Skeletal muscle cell (primary cell): ENCODE results near the gene SIAH3.
"Not testable (repeated sequence)": the region's sequence is repeated elsewhere in the genome, so short reads cannot be mapped to it uniquely, and the experiment has no call there.

Source experiments
- DNase-seq: peaks from one replicate; pipeline ENCODE4 v3.0.0-alpha.2; 2010; ENCODE audit warnings: low read depth
- H3K4me3 ChIP-seq: 2 replicates; pipeline ENCODE4 v1.5.1; 2011; ENCODE audit warnings: low read depth, mild to moderate bottlenecking, control low read depth, low read length, moderate library complexity

Gene SIAH3

GRCh38 chr13:45851171-45851921 lies at the start of gene SIAH3:
SIAH3 (minus strand) TSS chr13:45851753; CDS start chr13:45851629, 124 bp downstream.
- no peak for DNase-seq
- peak within 1 kb of the TSS; percentile 44 for H3K4me3 ChIP-seq

GRCh38 chr13:45899406-45899805 lies 47.9 kb upstream of the SIAH3 start:
- no peak for DNase-seq
- H3K4me3 ChIP-seq: no peak overlapping the region

- no peak for DNase-seq
- H3K4me3 ChIP-seq: no peak overlapping the region
These were observed 46.0 kb upstream of the SIAH3 start for GRCh38 chr13:45897562-45897961.

DNA sequence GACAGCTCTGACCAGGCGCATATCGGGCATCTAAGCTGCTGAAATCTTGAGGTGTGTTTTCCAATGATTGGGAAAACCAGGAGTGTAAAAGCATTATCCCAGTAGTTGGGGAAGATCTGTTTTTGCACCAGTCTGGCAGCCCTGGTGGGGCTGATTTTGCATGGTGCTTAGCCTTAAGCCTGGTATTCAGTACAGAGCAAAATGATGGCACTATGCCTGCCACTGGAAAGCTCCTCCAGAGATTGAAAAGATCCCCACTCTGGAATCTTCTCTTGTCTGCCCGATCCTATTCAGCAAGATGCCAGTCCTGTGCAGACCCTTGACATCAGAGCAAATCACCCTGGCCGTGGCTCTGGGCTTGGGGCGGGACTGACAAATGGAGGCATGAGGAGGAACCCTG lies 44.7 kb upstream of the SIAH3 start:
- DNase-seq: no peak
- H3K4me3 ChIP-seq: no peak overlapping the region

- DNase-seq: no peak
- no peak overlapping the region for H3K4me3 ChIP-seq
These were observed 44.3 kb upstream of the SIAH3 start for GRCh38 chr13:45895881-45896280.

- H3K4me3 ChIP-seq: no peak overlapping the region
- DNase-seq: no peak
These were observed 41.0 kb upstream of the SIAH3 start for GRCh38 chr13:45892513-45892912.

GRCh38 chr13:45889590-45890243 lies 38.2 kb upstream of the SIAH3 start:
- no peak overlapping the region for H3K4me3 ChIP-seq
- DNase-seq: no peak

DNA sequence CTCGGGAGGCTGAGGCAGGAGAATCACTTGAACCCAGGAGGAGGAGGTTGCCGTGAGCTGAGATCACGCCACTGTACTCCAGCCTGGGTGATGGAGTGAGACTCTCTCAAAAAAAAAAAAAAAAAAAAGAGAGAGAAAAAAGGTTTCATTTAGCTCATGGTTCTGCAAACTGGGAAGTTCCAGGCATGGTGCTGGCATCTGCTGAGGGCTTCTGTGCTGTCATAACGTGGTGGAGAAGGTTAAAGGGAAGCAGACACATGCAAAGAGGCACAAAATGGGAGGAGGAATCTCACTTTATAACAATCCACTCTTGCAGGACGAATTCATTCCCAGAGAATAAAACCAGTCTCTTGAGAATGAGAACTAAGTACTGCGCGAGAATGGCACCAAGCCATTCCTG lies 34.9 kb upstream of the SIAH3 start:
- no peak overlapping the region for H3K4me3 ChIP-seq
- no peak for DNase-seq

DNA sequence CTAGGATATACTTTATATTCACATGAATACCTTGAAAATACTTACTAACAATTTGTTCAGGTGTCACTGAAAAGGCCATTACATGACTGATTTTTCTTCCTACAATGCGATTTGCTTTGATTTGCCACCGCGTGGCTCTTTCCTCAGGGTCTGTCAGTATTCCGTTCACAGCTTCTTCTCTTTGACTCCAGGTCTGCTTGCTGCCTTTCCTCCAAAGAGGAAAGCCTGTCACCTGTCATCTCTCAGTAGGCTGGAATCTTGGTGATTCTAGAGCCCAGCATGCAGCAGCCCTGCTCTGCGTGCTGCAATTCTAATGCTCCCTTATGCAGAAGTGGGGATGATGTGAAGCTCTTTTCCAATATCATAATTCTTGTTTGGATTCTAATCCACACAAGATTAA lies 33.6 kb upstream of the SIAH3 start:
- no peak overlapping the region for H3K4me3 ChIP-seq
- no peak for DNase-seq

- no peak for DNase-seq
- H3K4me3 ChIP-seq: no peak overlapping the region
These were observed 31.1 kb upstream of the SIAH3 start for GRCh38 chr13:45882626-45883025.

- H3K4me3 ChIP-seq: no peak overlapping the region
- no peak for DNase-seq
These were observed 29.8 kb upstream of the SIAH3 start for GRCh38 chr13:45881353-45881752.

GRCh38 chr13:45880242-45880641 lies 28.7 kb upstream of the SIAH3 start:
- no peak for DNase-seq

DNA sequence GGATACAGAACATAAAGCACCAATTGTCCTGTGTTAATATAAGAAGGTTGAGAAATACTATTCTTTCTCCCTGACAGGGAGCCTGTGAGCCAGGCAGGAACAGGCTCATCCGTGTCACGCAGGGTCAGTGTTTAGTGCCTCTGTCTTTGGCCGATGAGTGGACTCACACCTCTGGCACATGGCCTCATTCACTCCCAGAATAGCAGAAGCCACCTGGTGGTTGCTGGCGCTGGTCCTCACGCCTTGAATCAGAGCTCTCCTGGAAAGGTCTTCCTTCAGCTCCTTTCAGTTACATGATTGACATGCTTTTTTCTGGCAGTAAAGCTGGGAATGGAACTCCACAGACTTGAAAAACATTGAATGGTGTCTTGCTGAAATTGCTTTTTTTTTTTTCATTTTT lies 28.1 kb upstream of the SIAH3 start:
- no peak for DNase-seq
- no peak overlapping the region for H3K4me3 ChIP-seq

More at GRCh38 chr13:45880242-45880641, 28.7 kb upstream of the SIAH3 start:
- no peak overlapping the region for H3K4me3 ChIP-seq

GRCh38 chr13:45878966-45879365 lies 27.4 kb upstream of the SIAH3 start:
- no peak overlapping the region for H3K4me3 ChIP-seq
- no peak for DNase-seq

DNA sequence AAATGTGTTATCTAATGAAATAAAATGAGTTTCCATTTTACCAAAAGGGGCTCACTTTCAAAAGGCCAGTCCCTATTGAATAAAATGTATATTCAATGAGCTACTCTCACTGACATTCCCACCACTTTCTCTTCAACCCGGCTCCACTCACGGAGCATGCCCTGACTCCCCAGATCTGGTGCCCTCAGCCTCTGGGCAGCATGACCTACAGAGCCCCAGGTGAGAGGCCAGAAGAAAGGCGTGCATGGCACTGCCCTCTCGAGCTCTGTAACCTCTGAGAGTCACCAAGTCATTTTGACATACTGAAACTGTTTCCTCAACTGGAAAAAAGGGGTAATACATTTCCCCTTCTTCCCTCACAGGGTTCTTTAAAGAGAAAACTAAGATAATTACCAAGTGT lies 25.2 kb upstream of the SIAH3 start:
- H3K4me3 ChIP-seq: no peak overlapping the region
- DNase-seq: no peak

DNA sequence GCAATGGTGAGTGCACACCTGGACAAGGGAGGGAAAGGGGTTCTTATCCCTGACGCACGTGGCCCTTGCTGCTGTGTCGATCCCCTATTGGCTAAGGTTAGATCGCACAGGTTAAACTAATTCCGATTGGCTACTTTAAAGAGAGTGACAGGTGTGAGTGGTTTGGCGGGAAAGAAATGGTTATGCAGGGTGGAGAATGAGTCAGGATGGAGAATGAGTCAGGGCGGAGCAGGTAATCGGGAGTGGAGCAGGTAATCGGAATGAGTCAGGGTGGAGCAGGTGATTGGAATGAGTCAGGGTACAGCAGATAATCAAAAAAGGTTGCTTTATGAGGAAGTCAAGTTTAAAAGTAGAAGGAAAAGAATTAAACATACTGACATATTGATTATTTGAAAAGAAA lies 24.4 kb upstream of the SIAH3 start:
- no peak for DNase-seq
- H3K4me3 ChIP-seq: no peak overlapping the region

DNA sequence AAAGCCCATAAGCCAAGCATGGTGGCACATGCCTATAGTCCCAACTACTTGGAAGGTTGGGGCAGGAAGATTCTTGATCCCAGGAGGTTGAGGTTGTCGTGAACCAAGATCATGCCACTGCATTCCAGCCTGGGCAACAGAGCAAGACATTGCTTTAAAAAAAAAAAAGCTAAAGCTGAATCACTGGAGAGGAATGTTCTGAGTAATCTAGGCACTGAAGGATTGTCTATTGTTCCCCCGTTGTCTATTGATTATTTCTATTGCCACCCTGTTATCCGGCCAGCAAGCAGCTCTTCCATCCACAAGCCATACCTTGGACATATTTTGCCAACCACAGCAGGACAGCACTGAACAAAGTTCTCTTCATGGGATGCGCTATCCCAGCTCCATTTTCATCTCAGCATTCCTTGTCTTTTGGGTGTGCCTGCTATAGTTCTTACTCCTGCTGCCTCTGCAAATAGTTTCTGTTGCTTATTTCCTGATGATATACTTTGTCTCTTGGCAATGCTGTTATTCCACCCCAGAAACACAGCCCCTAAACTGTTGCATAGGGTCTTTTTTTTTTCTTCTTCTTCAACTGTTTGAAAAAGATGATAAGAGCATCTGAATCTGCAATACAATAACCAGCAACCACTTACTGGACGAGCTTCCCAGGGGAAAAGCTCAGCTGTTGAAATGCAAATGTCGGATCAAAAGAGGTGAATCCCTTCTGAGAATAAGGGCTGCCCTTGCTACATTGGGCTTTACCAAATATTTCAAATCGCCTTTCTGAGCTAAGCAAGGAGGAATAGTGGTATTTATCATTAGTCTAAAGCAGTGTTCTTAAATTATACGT lies 22.2 kb upstream of the SIAH3 start:
- DNase-seq: no peak
- H3K4me3 ChIP-seq: no peak overlapping the region

DNA sequence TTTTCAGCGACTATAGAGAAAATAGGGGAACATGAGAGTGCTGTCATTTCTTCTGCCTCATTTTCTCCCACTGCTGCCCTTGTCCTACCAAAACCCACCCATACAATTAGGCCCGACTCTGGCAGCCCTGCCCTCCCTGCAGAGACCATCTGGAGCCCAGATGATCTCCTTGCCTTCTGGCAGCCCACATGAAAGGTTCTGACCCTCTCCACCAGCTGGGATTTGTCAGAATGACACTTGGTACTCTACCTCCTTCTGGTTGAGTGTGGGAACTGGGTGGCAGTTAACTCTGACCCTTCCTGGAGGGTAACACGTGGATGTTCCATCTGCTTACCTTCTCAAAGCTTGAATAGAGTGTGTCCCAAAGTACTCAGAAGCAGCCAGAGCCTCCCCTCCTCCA lies 21.0 kb upstream of the SIAH3 start:
- DNase-seq: no peak
- H3K4me3 ChIP-seq: no peak overlapping the region

DNA sequence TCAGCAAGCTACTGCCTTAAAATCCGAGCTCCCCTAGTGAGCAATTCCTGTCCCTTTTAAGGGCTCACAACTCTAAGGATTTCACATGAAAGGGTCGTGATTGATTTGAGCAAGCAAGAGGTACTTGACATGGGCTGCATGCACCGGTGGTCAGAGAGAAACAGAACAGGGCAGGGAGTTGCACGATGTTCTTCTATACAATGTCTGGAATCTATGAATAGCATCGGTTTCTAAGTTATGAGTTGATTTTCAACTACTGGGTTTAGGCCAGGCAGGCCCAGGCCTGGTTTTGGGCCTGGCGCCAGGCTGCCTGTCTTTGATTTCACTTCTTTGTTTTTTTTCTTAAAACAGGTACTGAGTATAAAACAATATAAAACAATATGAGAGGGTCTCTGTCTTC lies 19.6 kb upstream of the SIAH3 start:
- not testable (repeated sequence) for H3K4me3 ChIP-seq, DNase-seq

- H3K4me3 ChIP-seq: no peak overlapping the region
- DNase-seq: no peak
These were observed 18.7 kb upstream of the SIAH3 start for GRCh38 chr13:45870232-45870631.
